ENCODE data around the gene CAPG. TPM values are rescaled to one million over a fixed set of nuclear protein-coding genes. Genes with fewer than 3 reads are reported as not detected.

The CAPG gene
- total and polyA plus RNA-seq, 9 of the 15 experiments (the other 6 are each of a cell fraction or from before 2014, with no cell fraction given) = 10.6 to 90.4 (median 56.0) TPM

- Histone ChIP-seq H3K36me3 (ENCODE audit: control insufficient read depth, insufficient read depth, low read length) (no peaks in the 10 kb centered on the region), H3K4me1 (replicated peaks in 1 of 2; ENCODE audit: control insufficient read depth in 2 of 2, insufficient read depth in 2 of 2, low read length in 2 of 2) (peaks cover 3 to 4% of the 10 kb centered on the region in 2 experiments; a peak in 2 of 5 replicates), H3K4me2 (ENCODE audit: insufficient read depth, low read length) (no peak overlapping the region), H3K4me3 (no peak overlapping the region), H3K9ac (ENCODE audit: insufficient read depth in 1 of 2, low read depth in 2 of 2, low read length in 2 of 2) (peak overlapping the region in 1 of 2 experiments; percentile 6; a peak in 1 of 4 replicates), H3K79me2 (ENCODE audit: control insufficient read depth, insufficient read depth, low read length) (no peaks in the 10 kb centered on the region), H3K9me3 (replicated peaks; ENCODE audit: control insufficient read depth, insufficient read depth, low read depth, low read length) (no peaks in the 10 kb centered on the region; the same call in 1 of the 2 replicates), H4K20me1 (replicated peaks; ENCODE audit: control insufficient read depth, insufficient read depth, low read length) (no peaks in the 10 kb centered on the region), H3K9me1 (ENCODE audit: control insufficient read depth, insufficient read depth, low read length) (no peaks in the 10 kb centered on the region), H3K27me3 (ENCODE audit: control insufficient read depth in 2 of 2, insufficient read depth in 2 of 2, low read length in 2 of 2) (no peaks in the 10 kb centered on the region), H2AFZ (ENCODE audit: low read depth, low read length) (no peak overlapping the region), H3K27ac (ENCODE audit: extremely low read depth, low read depth, low read length) (no peak overlapping the region)
- in situ Hi-C loops (cut with MboI) (no loop called here), intact Hi-C loops (cut with micrococcal nuclease) (no loop called here)
- WGBS (ENCODE audit: insufficient coverage, low coverage, missing lambda C conversion rate) = 25% methylated on average over 1 of the region's 1 CpG
- FAIRE-seq (no peak), ATAC-seq (no peak), DNase-seq (ENCODE audit: extremely low read depth in 1 of 4, low spot score in 3 of 4) (no peak)
- BruUV-seq (replicated peaks) = no TSS peak
- POLR2A ChIA-PET = interaction anchor here (0.7 to 1.1 kb wide), 2 partner anchors 16 to 90 kb away, joined by 3 read pairs; no protein-coding TSS in a partner anchor
- no peak for TF ChIP-seq TEAD4 (IDR thresholded peaks at IDR 0.05; ENCODE audit: low read length)
- no peak for TF ChIP-seq TEAD4 (CRISPR knock-in tag; IDR thresholded peaks at IDR 0.05; ENCODE audit: borderline replicate concordance)
- no peak for TF ChIP-seq ARID1B (IDR thresholded peaks at IDR 0.05)
- 0 out of 2 replicates have a peak, but pooled peaks have one; percentile 54 for TF ChIP-seq ZBTB9 (CRISPR knock-in tag; IDR thresholded peaks at IDR 0.05)
- TF ChIP-seq NFIC (IDR thresholded peaks at IDR 0.05) = 0 out of 2 replicates have a peak, but pooled peaks have one; percentile 15
- CTCF ChIA-PET (ENCODE audit: low intra/inter-chr PET ratio) = no interaction called here
Observed at GRCh38 chr2:85452237-85452636, 42.1 kb upstream of the CAPG start.
